Breast epithelium (tissue), 3 donors: ENCODE results near the gene REG3G.

Experiments
- CTCF ChIP-seq, 3 donors: fragments of 450-650 bp; IDR thresholded peaks; one replicate each; pipeline ENCODE4 v1.5.1; 2016 to 2017; ENCODE audit warnings: antibody characterized with exemption in 3 of 3, mild to moderate bottlenecking in 3 of 3, moderate library complexity in 3 of 3
- POLR2A ChIP-seq: fragments of 450-650 bp; IDR thresholded peaks from one replicate; pipeline ENCODE4 v1.6.1; 2016; ENCODE audit warnings: antibody characterized with exemption, mild to moderate bottlenecking, moderate library complexity

GRCh38 chr2:78978340-78978739, 47.2 kb upstream of the REG3G start:
- TF ChIP-seq CTCF (IDR thresholded peaks at IDR 0.05): no peak
- TF ChIP-seq POLR2A: no peak
